Thyroid gland (tissue), 4 donors: Measurements from ENCODE around the gene OR6B2. TPM values are rescaled to one million over a fixed set of nuclear protein-coding genes. Genes with fewer than 3 reads are reported as not detected.

Experiments used
- DNase-seq, 2 donors: peaks; one replicate each; pipeline ENCODE4 v3.0.0-alpha.2; 2019
- H3K27ac ChIP-seq, 3 donors: fragments of 200-600 bp; sonication (generic); 1 replicate in 2 of 3; 2 replicates in 1 of 3; pipeline ENCODE4 v1.5.1; 2016 to 2019; ENCODE audit warnings: mild to moderate bottlenecking in 1 of 3, moderate library complexity in 1 of 3
- H3K27me3 ChIP-seq: fragments of 200-600 bp; sonication (generic); one replicate; pipeline ENCODE4 v1.5.1; 2019
- H3K36me3 ChIP-seq, 2 donors: fragments of 200-600 bp; sonication (generic); one replicate each; pipeline ENCODE4 v1.5.1; 2016 to 2019
- H3K4me1 ChIP-seq, 2 donors: fragments of 200-600 bp; sonication (generic); one replicate each; pipeline ENCODE4 v1.5.1; 2017 to 2019
- H3K4me3 ChIP-seq, 3 donors: fragments of 200-600 bp; sonication (generic); replicated peaks in 1 of 3; 1 replicate in 2 of 3; 2 replicates in 1 of 3; pipeline ENCODE4 v1.5.1; 2016; ENCODE audit warnings: mild to moderate bottlenecking in 1 of 3
- H3K9me3 ChIP-seq: fragments of 200-600 bp; sonication (generic); one replicate; pipeline ENCODE4 v1.5.1; 2017
- CTCF ChIP-seq, 6 experiments: fragments of 200-600 bp in 3 of 6; fragments of 450-650 bp in 3 of 6; sonication (generic) in 3 of 6; IDR thresholded peaks; one replicate each; pipeline ENCODE4 v1.5.1; 2016 to 2019; ENCODE audit warnings: antibody characterized with exemption in 6 of 6, mild to moderate bottlenecking in 2 of 6, inconsistent platforms in 1 of 6, moderate library complexity in 1 of 6
- POLR2A ChIP-seq, 2 donors: fragments of 450-650 bp; IDR thresholded peaks; one replicate each; pipeline ENCODE4 v1.6.1; 2017; ENCODE audit warnings: antibody characterized with exemption in 2 of 2, mild to moderate bottlenecking in 2 of 2, moderate library complexity in 1 of 2
- WGBS, 2 donors: methylation state at CpG; one replicate each; pipeline ENCODE4 v1.1.5; 2017; 5-methylcytosine and 5-hydroxymethylcytosine counted together
- intact Hi-C: fragments of 100-400 bp; cut with DNase I; formaldehyde crosslinking; loops from one replicate; pipeline ENCODE4 v1.15.1; 2023
- total RNA-seq, 4 donors: library from RNA; depleted of rRNA; stranded (reverse); fragments of >200 nt; gene quantifications; one replicate each; pipeline ENCODE4 v1.2.3, GENCODE V29; 2016

Gene OR6B2
- total RNA-seq, 4 donors from 2014 or later, result not detected

- H3K9me3 ChIP-seq, result no peaks in the 10 kb centered on the region
- no peak for DNase-seq
- no peaks in the 10 kb centered on the region for H3K4me1 ChIP-seq
- no peak overlapping the region for H3K27ac ChIP-seq
- no peaks in the 10 kb centered on the region for H3K27me3 ChIP-seq
- H3K4me3 ChIP-seq, result no peak overlapping the region
- intact Hi-C loops, result no loop called here
- 48 to 53% methylated on average over 13 of the region's 13 CpGs for WGBS, 2 donors
- H3K36me3 ChIP-seq, result no peaks in the 10 kb centered on the region
- no peak for TF ChIP-seq POLR2A (IDR thresholded peaks at IDR 0.05)
- no peak for TF ChIP-seq CTCF (IDR thresholded peaks at IDR 0.05)
These were observed 25.1 kb upstream of the OR6B2 start for GRCh38 chr2:240055177-240055917.

GRCh38 chr2:240053173-240054155, 23.2 kb upstream of the OR6B2 start, which contains the start of gene OR6B3:
Gene OR6B3, minus strand, starts transcription at chr2:240053521.
- H3K27me3 ChIP-seq, result no peaks in the 10 kb centered on the region
- TF ChIP-seq POLR2A (IDR thresholded peaks at IDR 0.05) (no peak), CTCF (IDR thresholded peaks at IDR 0.05) (no peak)
- intact Hi-C loops, result no loop called here
- no peak within 1 kb of the TSS for H3K4me3 ChIP-seq
- H3K27ac ChIP-seq, result no peak within 1 kb of the TSS
- H3K4me1 ChIP-seq, result no peaks in the 10 kb centered on the region
- H3K36me3 ChIP-seq, result no peaks in the 10 kb centered on the region
- WGBS, 2 donors, result 67 to 70% methylated on average over 28 of the region's 28 CpGs
- DNase-seq, result no peak
- no peaks in the 10 kb centered on the region for H3K9me3 ChIP-seq

- intact Hi-C loops, result no loop called here
- 85 to 86% methylated on average over 12 of the region's 12 CpGs for WGBS, 2 donors
These were observed 22.3 kb upstream of the OR6B2 start for GRCh38 chr2:240052524-240052923.

GRCh38 chr2:240051697-240052096, 21.5 kb upstream of the OR6B2 start:
- no peak overlapping the region for H3K27ac ChIP-seq
- no peaks in the 10 kb centered on the region for H3K9me3 ChIP-seq
- 77 to 80% methylated on average over 4 of the region's 4 CpGs for WGBS, 2 donors
- no peaks in the 10 kb centered on the region for H3K4me1 ChIP-seq
- no peak for DNase-seq
- no peaks in the 10 kb centered on the region for H3K36me3 ChIP-seq
- no peak for TF ChIP-seq POLR2A (IDR thresholded peaks at IDR 0.05)
- TF ChIP-seq CTCF (IDR thresholded peaks at IDR 0.05), result no peak
- intact Hi-C loops, result no loop called here
- H3K27me3 ChIP-seq, result no peaks in the 10 kb centered on the region
- H3K4me3 ChIP-seq, result no peak overlapping the region

More at GRCh38 chr2:240052524-240052923, 22.3 kb upstream of the OR6B2 start:
- no peak for DNase-seq
- Histone ChIP-seq H3K27me3 (no peaks in the 10 kb centered on the region), H3K4me1 (no peaks in the 10 kb centered on the region), H3K36me3 (no peaks in the 10 kb centered on the region), H3K4me3 (no peak overlapping the region), H3K27ac (no peak overlapping the region), H3K9me3 (no peaks in the 10 kb centered on the region)
- no peak for TF ChIP-seq CTCF (IDR thresholded peaks at IDR 0.05)
- no peak for TF ChIP-seq POLR2A (IDR thresholded peaks at IDR 0.05)
